ENCODE results near the gene LSM4. TPM values are rescaled to one million over a fixed set of nuclear protein-coding genes. Genes with fewer than 3 reads are reported as not detected.

The LSM4 gene
- total and polyA plus RNA-seq, 2 of the 4 experiments (the other 2 are of a cell fraction) = 44.8 to 118 TPM

DNA sequence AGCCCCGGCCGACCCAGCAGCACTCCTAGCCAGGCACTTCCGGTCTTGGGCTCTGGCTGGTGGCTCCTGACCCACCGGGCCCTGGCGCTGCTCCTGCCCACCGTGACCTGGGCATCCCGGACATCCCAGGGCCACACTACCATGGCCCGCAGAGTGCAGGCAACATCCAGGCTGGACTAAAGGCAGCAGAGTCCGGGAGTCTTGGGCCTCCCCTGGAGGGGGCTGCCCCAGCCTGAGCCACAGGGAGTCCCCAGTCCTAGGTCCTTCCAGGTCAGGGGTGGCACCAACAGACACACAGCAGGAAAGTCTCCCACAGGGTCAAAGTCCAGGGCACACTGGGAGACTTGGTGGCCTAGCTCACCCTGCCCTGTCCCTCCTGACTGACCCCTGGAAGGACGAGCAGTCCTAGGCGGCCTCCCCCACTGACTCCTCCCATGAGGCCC, 10.8 kb downstream of the LSM4 start (continued):
- no peak for TF ChIP-seq ELK1 (IDR thresholded peaks at IDR 0.05; ENCODE audit: borderline replicate concordance, low read depth, low read length)
- TF ChIP-seq RCOR1 (IDR thresholded peaks at IDR 0.05; ENCODE audit: insufficient replicate concordance, low read length) = no peak

DNA sequence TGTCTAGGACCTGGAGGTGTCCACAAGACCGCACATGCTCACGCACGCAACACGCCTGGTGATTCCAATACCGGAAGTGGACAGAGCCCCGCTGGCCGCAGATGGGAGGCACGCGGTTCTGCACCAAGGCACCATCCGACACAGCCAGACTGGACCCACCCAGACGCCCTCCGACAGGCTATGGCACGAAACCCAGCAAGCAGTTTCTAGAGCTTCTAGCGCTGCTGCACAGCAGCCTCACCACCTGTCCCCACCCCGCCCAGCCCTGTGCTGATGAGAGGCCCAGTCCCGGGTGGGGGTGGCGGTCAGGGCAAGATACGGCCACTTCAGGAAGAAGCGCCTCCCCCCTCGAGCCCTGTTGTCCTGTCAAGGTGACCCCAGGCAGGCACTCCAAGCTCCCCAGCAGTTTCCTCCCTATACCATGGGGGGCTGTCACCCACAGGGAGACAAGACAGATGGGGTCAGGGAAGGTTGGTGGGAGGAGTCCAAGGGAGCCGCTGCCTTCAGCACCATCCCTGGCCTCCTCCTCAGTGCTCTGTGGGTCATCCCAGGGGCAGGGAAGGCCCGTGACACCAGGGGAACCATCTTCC, 11.3 kb downstream of the LSM4 start:
- H2AK9ac ChIP-seq (replicated peaks; ENCODE audit: low read depth, low read length, poor library complexity) = no peak overlapping the region
- no peak overlapping the region for H2BK5ac ChIP-seq (ENCODE audit: low read depth, low read length, poor library complexity, severe bottlenecking)
- no peak overlapping the region for H3K23ac ChIP-seq (ENCODE audit: low read depth, low read length)
- H2BK120ac ChIP-seq (ENCODE audit: low read depth, low read length) = no peak overlapping the region
- H3K9me3 ChIP-seq (ENCODE audit: control insufficient read depth, insufficient read depth, low read length) = no peaks in the 10 kb centered on the region
- ATAC-seq (ENCODE audit: low read depth) = no peak
- peaks cover 8 to 42% of the 10 kb centered on the region in 2 experiments for H3K79me1 ChIP-seq (ENCODE audit: low read depth in 1 of 2, low read length in 2 of 2)
- H4K20me1 ChIP-seq (ENCODE audit: insufficient read depth, low read length) = no peaks in the 10 kb centered on the region
- H2AK5ac ChIP-seq (ENCODE audit: low read depth, low read length) = no peak overlapping the region
- ChIA-PET CTCF (no interaction called here), POLR2A (ENCODE audit: unreplicated experiment) (no interaction called here)
- intact Hi-C loops (cut with micrococcal nuclease) (no loop called here), dilution Hi-C loops (cut with HindIII; ENCODE audit: low sequenced_read_pairs, unreplicated experiment) (no loop called here), in situ Hi-C loops (cut with MboI; ENCODE audit: low sequenced_read_pairs) (no loop called here)
- no peak overlapping the region for H3K18ac ChIP-seq (ENCODE audit: low read depth, low read length)
- H3K27ac ChIP-seq (ENCODE audit: insufficient read depth, low read length) = no peak overlapping the region
- H3K9ac ChIP-seq (ENCODE audit: low read depth, low read length) = no peak overlapping the region
- H4K91ac ChIP-seq (ENCODE audit: insufficient read depth, low read depth, low read length) = no peak overlapping the region
- H3K27me3 ChIP-seq (ENCODE audit: control insufficient read depth, insufficient read depth, low read length) = no peaks in the 10 kb centered on the region
- no peak overlapping the region for H2BK20ac ChIP-seq (ENCODE audit: low read depth, low read length)
- H3K14ac ChIP-seq (replicated peaks; ENCODE audit: low read depth, low read length) = no peak overlapping the region
- peaks cover 2% of the 10 kb centered on the region; the same call in 1 of the 2 replicates for H3K4me1 ChIP-seq (ENCODE audit: control insufficient read depth, insufficient read depth, low read length)
- H2BK15ac ChIP-seq (ENCODE audit: low read depth, low read length) = no peak overlapping the region
- no peak overlapping the region for H3K56ac ChIP-seq (ENCODE audit: extremely low read depth, insufficient read depth, low read length)
- no peak overlapping the region for H3K4me2 ChIP-seq (ENCODE audit: low read depth, low read length)
- 91% methylated on average over 12 of the region's 22 CpGs; no CpG with 5 or more reads in 1 of the 2 experiments for WGBS, 2 experiments (ENCODE audit: extremely low coverage in 2 of 2, insufficient read length in 1 of 2)
- H4K8ac ChIP-seq (ENCODE audit: low read depth in 2 of 2, low read length in 2 of 2) = no peak overlapping the region
- no peak overlapping the region for H2AFZ ChIP-seq (replicated peaks; ENCODE audit: low read length, poor library complexity)
- H4K5ac ChIP-seq (ENCODE audit: low read depth, low read length) = no peak overlapping the region
- BruUV-seq (replicated peaks) = no TSS peak
- H3K36me3 ChIP-seq (ENCODE audit: control insufficient read depth, insufficient read depth, low read length) = peaks cover 40% of the 10 kb centered on the region
- H3K9me1 ChIP-seq (ENCODE audit: insufficient read depth, low read length) = 0 out of 2 replicates have a peak, but pooled peaks cover 3% of the 10 kb centered on the region
- no peak for DNase-seq
- no peak overlapping the region for H3K4me3 ChIP-seq (ENCODE audit: insufficient read depth, low read depth, low read length)
- no peak overlapping the region for H3K4ac ChIP-seq (ENCODE audit: low read depth, low read length)
- no peak for TF ChIP-seq POLR2A (IDR thresholded peaks at IDR 0.05; ENCODE audit: low read depth, low read length)
- no peak for TF ChIP-seq MXI1 (IDR thresholded peaks at IDR 0.05; ENCODE audit: borderline replicate concordance, low read depth, low read length)
- no peak for TF ChIP-seq BHLHE40 (IDR thresholded peaks at IDR 0.05; ENCODE audit: low read depth, low read length)
- TF ChIP-seq ELK1 (IDR thresholded peaks at IDR 0.05; ENCODE audit: borderline replicate concordance, low read depth, low read length) = no peak
- no peak for TF ChIP-seq FOS (IDR thresholded peaks at IDR 0.05; ENCODE audit: low read depth, low read length)
- no peak for TF ChIP-seq CEBPB (IDR thresholded peaks at IDR 0.05; ENCODE audit: low read depth, low read length)
- no peak for TF ChIP-seq RFX5 (IDR thresholded peaks at IDR 0.05; ENCODE audit: low read depth, low read length)
- TF ChIP-seq NFE2L2 (IDR thresholded peaks at IDR 0.05; ENCODE audit: low read depth, low read length) = no peak
- TF ChIP-seq CTCF (conservative IDR thresholded peaks at IDR 0.05; ENCODE audit: low read depth, low read length) = no peak
- no peak for TF ChIP-seq USF2 (IDR thresholded peaks at IDR 0.05; ENCODE audit: low read depth, low read length)
- TF ChIP-seq MAFK (IDR thresholded peaks at IDR 0.05; ENCODE audit: low read depth, low read length) = no peak

All from IMR-90 (cell line).